Mesenteric fat pad (tissue), 1 donor: ENCODE results near the gene SLC35F4. TPM values are rescaled to one million over a fixed set of nuclear protein-coding genes. Genes with fewer than 3 reads are reported as not detected.

Experiments
- DNase-seq: peaks from one replicate; pipeline ENCODE4 v3.0.0-alpha.2; 2020; ENCODE audit warnings: low spot score
- total RNA-seq: library from RNA; stranded (reverse); fragmentation: NEBNext Ultra II Directional; extraction: Animal tissue kit (Norgen Biotek cat#: 25700); gene quantifications from one replicate; pipeline ENCODE4 v1.2.1, GENCODE V29; 2021
- donor health status: DM: yes; HTN: yes; CAD: no.

The SLC35F4 gene
- total RNA-seq, 1 donor from 2014 or later = not detected

- no peak for DNase-seq
These were observed 17.1 kb downstream of the SLC35F4 start for GRCh38 chr14:57848786-57849185.

- no peak for DNase-seq
These were observed 17.5 kb downstream of the SLC35F4 start for GRCh38 chr14:57848353-57848752.

GRCh38 chr14:57847706-57848105 is 18.2 kb downstream of the SLC35F4 start:
- no peak for DNase-seq

DNA sequence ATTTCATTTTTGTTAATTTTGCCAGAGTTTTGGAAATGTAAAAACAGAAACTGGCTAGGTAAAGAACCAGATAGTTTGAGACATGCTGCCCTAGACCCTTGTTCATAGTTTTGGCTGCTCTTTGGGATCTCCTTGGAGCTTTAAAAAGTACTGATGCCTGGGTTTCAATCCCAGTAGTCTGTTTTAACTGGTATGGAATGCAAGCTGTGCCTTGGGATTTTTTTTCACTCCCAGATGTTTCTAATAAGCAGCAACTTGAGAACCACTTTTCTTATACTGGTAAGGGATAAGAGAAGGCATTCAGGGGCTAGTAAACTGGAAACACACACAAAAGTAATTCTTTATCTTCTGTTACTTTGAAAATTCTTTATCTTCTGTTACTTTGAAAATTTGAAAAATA is 18.8 kb downstream of the SLC35F4 start:
- DNase-seq = no peak

DNA sequence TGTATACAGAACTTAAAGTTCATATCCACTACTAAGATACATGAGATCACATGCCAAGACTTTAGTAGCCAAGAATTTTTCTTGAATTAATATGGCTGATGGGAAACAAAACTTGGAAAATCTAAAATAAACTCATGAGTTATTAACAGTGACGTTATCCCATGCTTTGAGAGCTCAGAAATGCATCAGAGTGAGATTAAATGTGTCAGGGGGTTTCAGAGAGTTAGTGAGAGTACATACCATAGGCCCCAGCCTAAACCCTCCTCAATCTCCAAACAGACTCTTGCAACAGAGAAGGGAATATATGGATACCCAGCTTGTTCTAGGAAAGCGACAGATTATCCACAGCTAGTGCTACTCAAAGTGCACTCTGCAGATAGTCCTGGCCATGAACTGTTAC is 19.3 kb downstream of the SLC35F4 start:
- no peak for DNase-seq

GRCh38 chr14:57845802-57846531 is 19.9 kb downstream of the SLC35F4 start:
- no peak for DNase-seq

DNA sequence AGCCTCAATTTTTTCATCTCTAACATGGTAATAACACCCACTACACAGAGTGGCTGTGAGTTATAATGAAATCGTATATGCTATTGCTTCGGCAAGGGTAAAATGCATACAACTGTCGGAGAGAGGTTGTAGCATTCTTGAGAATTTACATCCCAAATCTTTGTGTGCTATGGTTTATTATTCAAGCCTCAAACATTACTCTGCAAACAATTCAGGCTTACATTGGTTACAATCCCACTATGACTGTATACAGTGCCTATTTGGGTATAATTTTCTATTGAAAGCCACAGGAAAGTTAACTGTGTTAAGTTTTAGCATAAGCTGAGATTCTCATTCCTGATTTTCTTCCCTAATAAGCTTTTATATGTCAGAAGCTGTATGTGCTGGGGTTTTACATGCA is 20.6 kb downstream of the SLC35F4 start:
- no peak for DNase-seq

GRCh38 chr14:57837267-57837666 is 28.6 kb downstream of the SLC35F4 start:
- DNase-seq = no peak

DNA sequence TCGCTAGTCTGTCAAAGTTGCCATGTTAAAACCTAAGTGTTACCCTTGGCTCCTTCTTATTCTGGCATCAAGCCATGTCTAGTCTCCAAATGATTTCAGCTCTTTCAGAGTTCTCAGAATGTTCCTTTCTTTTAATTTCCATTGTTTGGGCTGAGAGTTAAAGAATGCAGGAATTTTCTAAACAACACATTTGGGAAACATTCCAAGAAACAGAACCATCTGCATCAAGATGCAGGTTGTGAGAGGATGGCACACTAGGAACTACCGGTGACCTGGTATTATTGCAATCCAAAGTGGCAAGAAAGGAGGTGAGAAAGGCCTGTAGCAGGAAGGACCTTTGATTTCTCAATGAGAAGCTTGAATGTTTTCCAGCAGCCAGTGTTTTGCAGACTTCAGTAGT is 30.1 kb downstream of the SLC35F4 start:
- no peak for DNase-seq

GRCh38 chr14:57834961-57835360 is 30.9 kb downstream of the SLC35F4 start:
- no peak for DNase-seq

GRCh38 chr14:57834001-57834598 is 31.8 kb downstream of the SLC35F4 start:
- DNase-seq = no peak

DNA sequence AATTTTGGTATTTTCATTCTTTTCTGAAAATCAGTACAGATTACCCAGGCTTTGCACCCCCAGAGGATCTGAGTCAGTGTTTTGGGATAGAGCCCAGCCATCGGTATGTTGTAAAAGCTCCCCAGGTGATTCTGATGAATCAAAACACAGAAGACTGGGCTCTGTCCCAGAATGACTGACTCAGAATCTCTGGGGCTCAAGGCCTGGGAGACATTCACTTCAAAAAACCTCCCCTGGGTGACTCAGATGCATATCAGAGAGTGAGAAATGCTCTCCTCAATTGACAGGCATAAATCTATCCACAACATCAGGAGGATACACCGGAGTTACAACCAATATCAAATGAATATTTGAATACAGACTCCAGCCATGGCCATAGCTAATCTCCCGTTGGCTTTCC is 32.6 kb downstream of the SLC35F4 start:
- no peak for DNase-seq

DNA sequence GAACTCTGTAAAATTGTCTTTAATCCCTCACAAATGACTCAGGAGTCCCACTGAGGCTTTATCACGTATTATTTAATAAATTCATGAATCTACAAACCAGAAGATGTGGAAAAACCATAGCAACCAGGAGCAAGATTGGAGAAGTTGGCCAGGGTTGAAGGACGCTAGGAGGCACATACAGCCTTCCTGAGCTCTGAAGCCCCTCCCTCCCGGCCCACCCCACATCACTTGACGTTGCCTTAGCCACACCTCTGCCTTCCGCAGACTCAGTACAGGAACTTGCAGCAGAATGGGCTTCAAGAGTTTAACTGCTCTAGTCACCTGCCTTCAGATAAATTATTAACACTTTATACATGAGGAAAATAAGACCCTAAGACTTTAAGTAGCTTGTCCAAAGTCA is 33.9 kb downstream of the SLC35F4 start:
- no peak for DNase-seq

DNA sequence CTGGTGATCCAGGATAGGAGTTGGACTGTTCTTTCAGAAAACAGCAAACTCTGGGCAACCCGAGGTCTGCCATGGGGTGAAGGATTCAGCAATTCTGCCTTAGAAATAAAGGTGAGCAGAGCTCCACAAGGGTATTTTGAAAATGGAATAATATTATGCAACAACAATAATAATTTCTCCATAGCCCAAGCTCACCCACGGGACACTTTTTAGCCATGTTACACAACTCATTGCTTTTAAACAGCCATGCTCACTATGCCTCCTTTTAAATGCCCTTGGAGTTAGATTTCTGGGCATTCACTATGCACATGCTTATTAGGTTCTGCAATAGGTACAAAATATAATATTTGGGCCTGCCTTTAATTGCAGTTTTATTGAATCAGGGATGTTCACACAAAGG is 37.2 kb downstream of the SLC35F4 start:
- DNase-seq = no peak

DNA sequence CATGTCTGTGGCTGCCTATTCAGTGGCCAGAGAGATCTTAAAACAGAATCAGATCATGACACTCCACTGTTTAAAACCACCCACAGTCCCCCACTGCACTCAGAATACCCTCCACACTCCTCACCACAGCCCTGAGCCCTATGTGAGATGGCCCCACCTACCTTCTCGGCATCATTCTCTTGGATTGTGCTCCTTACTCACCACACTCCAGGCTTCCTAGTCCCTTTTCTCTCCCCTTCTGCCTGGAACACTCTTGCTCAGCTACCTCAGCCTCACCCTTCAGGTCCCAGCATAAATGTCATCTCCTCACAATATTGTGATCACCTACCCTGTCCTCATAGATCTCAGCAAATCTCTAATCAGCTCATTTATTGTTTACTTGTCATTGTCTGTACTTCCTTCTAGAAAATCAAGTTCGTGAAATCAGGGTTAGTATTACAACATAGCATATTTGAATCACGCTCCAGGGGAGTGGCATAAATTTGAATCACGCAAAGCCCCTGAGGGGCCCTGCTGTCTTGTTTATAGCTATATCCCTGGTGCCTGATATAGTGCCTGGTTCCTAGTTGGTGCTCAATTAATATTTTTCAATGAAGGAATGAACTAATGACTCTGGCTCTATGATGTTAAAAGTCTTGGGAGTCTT is 42.8 kb downstream of the SLC35F4 start:
- no peak for DNase-seq

- no peak for DNase-seq
These were observed 43.8 kb downstream of the SLC35F4 start for GRCh38 chr14:57822081-57822480.

DNA sequence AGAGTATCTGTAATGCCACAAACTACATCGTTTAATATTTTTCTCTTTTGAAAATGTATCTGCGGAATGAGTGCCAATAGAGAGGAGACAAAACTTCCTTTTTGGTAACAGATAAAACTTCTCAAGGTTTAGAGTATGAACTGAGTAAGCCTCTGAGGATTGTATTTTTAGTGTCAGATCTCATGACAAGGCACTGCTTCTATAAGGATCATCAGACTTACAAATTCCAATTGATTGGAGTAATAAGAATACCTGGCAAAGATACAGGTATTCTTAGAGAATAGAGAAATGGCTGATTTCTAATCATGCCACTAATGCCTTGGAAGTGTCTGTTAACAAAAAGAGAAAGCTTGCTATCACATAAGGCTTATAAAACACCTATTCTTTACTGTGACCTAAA is 45.3 kb downstream of the SLC35F4 start:
- no peak for DNase-seq

DNA sequence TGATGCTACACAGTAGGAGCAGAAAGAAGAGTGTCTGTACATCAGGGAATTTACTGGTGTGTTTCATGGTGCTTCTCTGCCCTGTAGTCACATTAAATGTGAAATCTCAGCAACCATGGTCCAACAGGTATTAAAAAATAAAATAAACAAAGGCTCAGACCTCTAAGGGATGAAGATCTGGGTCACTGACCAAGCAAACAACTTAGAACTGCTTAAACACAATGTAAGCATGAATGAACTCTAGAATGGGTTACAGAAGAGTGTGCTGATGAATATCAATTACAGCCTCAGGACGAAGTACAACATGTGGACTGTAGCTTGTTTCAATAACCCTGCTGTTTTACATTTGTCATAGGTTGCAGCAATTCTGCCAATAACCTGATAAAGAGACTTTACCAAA is 47.4 kb downstream of the SLC35F4 start:
- no peak for DNase-seq

GRCh38 chr14:57816568-57817284 is 49.2 kb downstream of the SLC35F4 start:
- DNase-seq = no peak

DNA sequence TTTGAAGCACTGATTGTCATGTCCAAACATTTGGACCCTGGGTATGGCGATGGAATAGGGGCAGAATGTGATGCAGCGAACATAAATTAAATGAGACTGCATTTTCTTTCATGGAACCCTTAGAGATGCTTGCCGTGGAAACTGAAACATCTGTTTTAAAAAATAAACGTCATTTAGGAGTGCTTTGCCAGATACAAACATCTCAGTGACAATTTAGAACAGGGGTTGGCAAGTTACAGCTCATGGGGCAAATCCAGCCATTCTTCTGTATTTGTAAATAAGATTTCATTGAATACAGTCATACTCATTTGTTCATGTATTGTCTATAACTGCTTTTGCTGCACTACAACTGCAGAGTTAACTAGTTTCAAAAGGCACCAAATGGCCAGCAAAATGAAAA is 51.2 kb downstream of the SLC35F4 start:
- no peak for DNase-seq

DNA sequence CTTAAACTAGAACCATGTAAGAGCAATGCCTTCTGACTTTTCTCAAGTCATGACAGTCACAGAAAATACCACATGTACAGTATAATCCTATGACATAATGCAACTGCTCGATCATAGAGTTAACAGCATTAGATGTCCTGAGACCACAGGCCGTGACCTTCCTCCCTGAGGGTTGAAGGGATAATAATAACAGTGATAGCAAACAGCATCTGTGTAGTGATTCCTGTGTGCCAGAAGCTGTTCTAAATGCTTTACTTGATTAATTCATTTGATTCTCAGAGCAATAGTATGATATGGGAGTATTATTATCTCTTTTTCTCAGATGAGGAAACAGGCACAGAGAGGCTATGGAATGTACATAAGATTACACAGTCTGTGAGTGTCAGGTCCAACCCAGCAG is 53.2 kb downstream of the SLC35F4 start:
- DNase-seq = no peak

DNA sequence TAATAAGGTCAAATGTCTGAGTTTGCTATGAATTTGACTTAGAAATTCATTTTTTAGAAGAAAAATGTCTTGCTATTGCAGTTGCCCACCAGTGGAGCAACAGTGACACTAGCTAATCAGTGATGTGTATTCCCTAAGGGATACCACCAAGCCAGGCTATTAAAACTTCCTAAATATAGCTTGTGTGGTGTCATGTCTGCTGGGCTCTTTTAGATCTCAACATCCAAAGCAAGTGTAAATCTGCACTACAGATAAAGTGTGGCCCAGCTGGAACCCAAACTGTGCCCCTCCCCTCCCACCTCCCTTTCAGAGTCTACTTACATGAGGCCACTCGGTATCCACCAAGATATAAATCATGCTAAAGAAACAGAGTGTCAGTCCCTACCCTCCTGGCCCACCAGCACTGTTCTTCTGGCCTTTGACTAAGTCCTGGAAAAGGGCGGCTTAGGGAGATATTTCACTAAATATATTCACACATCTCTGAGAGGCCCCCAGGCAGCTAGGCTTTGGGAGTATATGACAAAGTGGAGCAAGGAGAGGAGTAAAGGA is 53.8 kb downstream of the SLC35F4 start:
- no peak for DNase-seq
